Heart left ventricle (tissue), 16 donors: ENCODE data around the gene CDK6. TPM values are rescaled to one million over a fixed set of nuclear protein-coding genes. Genes with fewer than 3 reads are reported as not detected.

Source experiments
- ATAC-seq, 4 donors: fragments of 200-7000 bp; cut with Tn5 transposase; one replicate each; pipeline ENCODE4 v1.9.1; 2020 to 2022; ENCODE audit warnings: moderate library complexity in 4 of 4, mild to moderate bottlenecking in 3 of 4, moderate number of reproducible peaks in 1 of 4
- DNase-seq, 5 donors: peaks; one replicate each; pipeline ENCODE4 v3.0.0-alpha.2; 2020
- H3K27ac ChIP-seq, 12 donors: fragments of 200-600 bp; sonication (generic) in 4 of 12; one replicate each; pipeline versions ENCODE4 v1.5.0 to v1.8.0; 2016 to 2022; ENCODE audit warnings: mild to moderate bottlenecking in 2 of 12
- H3K27me3 ChIP-seq, 9 donors: fragments of 200-600 bp; sonication (generic) in 2 of 9; one replicate each; pipeline versions ENCODE4 v1.5.1 to v1.8.0; 2016 to 2022; ENCODE audit warnings: mild to moderate bottlenecking in 3 of 9
- H3K36me3 ChIP-seq, 9 donors: fragments of 200-600 bp; sonication (generic) in 2 of 9; one replicate each; pipeline versions ENCODE4 v1.5.0 to v1.8.0; 2018 to 2022; ENCODE audit warnings: mild to moderate bottlenecking in 2 of 9
- H3K4me1 ChIP-seq, 12 donors: fragments of 200-600 bp; sonication (generic) in 4 of 12; one replicate each; pipeline versions ENCODE4 v1.5.0 to v1.8.0; 2016 to 2022; ENCODE audit warnings: mild to moderate bottlenecking in 3 of 12
- H3K4me3 ChIP-seq, 12 donors: fragments of 200-600 bp; sonication (generic) in 4 of 12; one replicate each; pipeline versions ENCODE4 v1.5.0 to v1.8.0; 2017 to 2022; ENCODE audit warnings: mild to moderate bottlenecking in 9 of 12, moderate library complexity in 4 of 12
- H3K9me3 ChIP-seq, 12 donors: fragments of 200-600 bp; sonication (generic) in 4 of 12; one replicate each; pipeline versions ENCODE4 v1.5.0 to v1.8.0; 2016 to 2022; ENCODE audit warnings: mild to moderate bottlenecking in 1 of 12
- POLR2A ChIP-seq, 2 donors: fragments of 450-650 bp; IDR thresholded peaks; one replicate each; pipeline ENCODE4 v1.6.1; 2017; ENCODE audit warnings: antibody characterized with exemption in 2 of 2, mild to moderate bottlenecking in 2 of 2, moderate library complexity in 2 of 2
- WGBS, 4 donors: extraction: QIAGEN DNeasy Blood & Tissue Kit in 2 of 4; methylation state at CpG; one replicate each; pipeline versions ENCODE4 v1.1.5 to v1.1.7; 2013 to 2018; 5-methylcytosine and 5-hydroxymethylcytosine counted together
- intact Hi-C, 10 donors: fragments of 100-400 bp; cut with DNase I; formaldehyde crosslinking; loops; one replicate each; pipeline versions ENCODE4 v1.11.1 to v1.14.2; 2022
- polyA plus RNA-seq, 2 donors: library from polyadenylated mRNA; stranded (reverse); fragments of 200-250 nt; gene quantifications; one replicate each; pipeline ENCODE4 v1.2.3, GENCODE V29; 2013
- total RNA-seq, 9 donors: library from RNA; depleted of rRNA in 2 of 9; stranded (reverse); fragments of >200 nt in 2 of 9; fragmentation: NEBNext Ultra II Directional in 3 of 9; extraction: Animal tissue kit (Norgen Biotek cat#: 25700) in 3 of 9; gene quantifications; one replicate each; pipeline versions ENCODE4 v1.1.0 to v1.2.4, GENCODE V29; 2016 to 2023
- TF ChIP-seq, protein P1 (sequence below), 12 donors: fragments of 200-600 bp; sonication (generic) in 4 of 12; IDR thresholded peaks; one replicate each; pipeline versions ENCODE4 v1.5.0 to v1.8.0; 2018 to 2022; ENCODE audit warnings: antibody characterized with exemption in 12 of 12, mild to moderate bottlenecking in 5 of 12
- donor health status: ischemic (EF 13 %, LVEDD 7.1; RV severe dilation, severe dysfunction).
- donor health status: healthy with polysubstance abuse.
- donor health status: DM: no; HTN: yes; CAD: no.
- donor health status: DM: no; HTN: no; CAD: no.
- donor health status: ischemic (EF 25% LVEDD 6.9; RV normal size, moderate dysfunction).
- donor health status: ischemic (EF 25% LVEDD 5.7; RV mildly dilated, moderate dysfunction).
- donor health status: healthy.
- donor health status: DM: yes; HTN: yes; CAD: no.
- donor health status: ischemic (EF 35%, LVEDD 5.7; RV mildly dilated, moderate dysfunction).
- donor health status: nonischemic (EF 11% LVEDD 7.7; RV severe dilation, severe dysfunction).
- donor health status: DM: yes; HTN: yes; CAD: no.
- donor health status: PGD.
- donor health status: ischemic (EF 29% LVEDD 5.4; RV normal size, mild dysfunction).
- donor health status: nonischemic (EF 23%, LVEDD 6.1; RV moderate dilation, normal function).

The CDK6 gene
- total and polyA plus RNA-seq, 11 donors = 2.2 to 40.5 (median 18.7) TPM

- intact Hi-C loops = loop anchor here in 5 of 10 donors (5.0 to 10.0 kb wide), 4 partner anchors 54 to 206 kb away; partner anchors contain the start of gene CDK6 (in 1 of the 5)
- TF ChIP-seq POLR2A (IDR thresholded peaks at IDR 0.05) = no peak
- TF ChIP-seq, protein P1, sequence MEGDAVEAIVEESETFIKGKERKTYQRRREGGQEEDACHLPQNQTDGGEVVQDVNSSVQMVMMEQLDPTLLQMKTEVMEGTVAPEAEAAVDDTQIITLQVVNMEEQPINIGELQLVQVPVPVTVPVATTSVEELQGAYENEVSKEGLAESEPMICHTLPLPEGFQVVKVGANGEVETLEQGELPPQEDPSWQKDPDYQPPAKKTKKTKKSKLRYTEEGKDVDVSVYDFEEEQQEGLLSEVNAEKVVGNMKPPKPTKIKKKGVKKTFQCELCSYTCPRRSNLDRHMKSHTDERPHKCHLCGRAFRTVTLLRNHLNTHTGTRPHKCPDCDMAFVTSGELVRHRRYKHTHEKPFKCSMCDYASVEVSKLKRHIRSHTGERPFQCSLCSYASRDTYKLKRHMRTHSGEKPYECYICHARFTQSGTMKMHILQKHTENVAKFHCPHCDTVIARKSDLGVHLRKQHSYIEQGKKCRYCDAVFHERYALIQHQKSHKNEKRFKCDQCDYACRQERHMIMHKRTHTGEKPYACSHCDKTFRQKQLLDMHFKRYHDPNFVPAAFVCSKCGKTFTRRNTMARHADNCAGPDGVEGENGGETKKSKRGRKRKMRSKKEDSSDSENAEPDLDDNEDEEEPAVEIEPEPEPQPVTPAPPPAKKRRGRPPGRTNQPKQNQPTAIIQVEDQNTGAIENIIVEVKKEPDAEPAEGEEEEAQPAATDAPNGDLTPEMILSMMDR (IDR thresholded peaks at IDR 0.05) = no peak
- ATAC-seq = no peak
- WGBS, 4 donors = 80 to 91% (median 86%) methylated on average over 5 of the region's 5 CpGs
- Histone ChIP-seq H3K4me3 (no peak overlapping the region), H3K36me3 (peaks cover 0 to 5% (median 0%) of the 10 kb centered on the region in 9 donors), H3K27ac (no peak overlapping the region), H3K27me3 (no peaks in the 10 kb centered on the region), H3K4me1 (peaks cover 14 to 62% (median 43%) of the 10 kb centered on the region in 12 donors), H3K9me3 (peaks cover 0 to 4% (median 0%) of the 10 kb centered on the region in 12 donors)
- no peak for DNase-seq
These were observed 205.1 kb downstream of the CDK6 start for GRCh38 chr7:92631067-92631849.

GRCh38 chr7:92629779-92630178 lies 206.6 kb downstream of the CDK6 start:
- intact Hi-C loops = loop anchor here in 6 of 10 donors (5.0 to 10.0 kb wide), 6 partner anchors 55 to 355 kb away; partner anchors contain the start of gene CDK6 (in 1 of the 6)
- 96 to 99% (median 98%) methylated on average over 2 of the region's 2 CpGs for whole genome bisulfite sequencing, 4 donors
- TF ChIP-seq, protein P1 (IDR thresholded peaks at IDR 0.05) = no peak
- TF ChIP-seq POLR2A (IDR thresholded peaks at IDR 0.05) = no peak
- peaks cover 0 to 4% (median 0%) of the 10 kb centered on the region in 12 donors for H3K9me3 ChIP-seq
- H3K4me3 ChIP-seq = no peak overlapping the region
- H3K36me3 ChIP-seq = peaks cover 0 to 5% (median 0%) of the 10 kb centered on the region in 9 donors
- H3K27me3 ChIP-seq = no peaks in the 10 kb centered on the region
- no peak for DNase-seq
- peaks cover 7 to 58% (median 32%) of the 10 kb centered on the region in 12 donors for H3K4me1 ChIP-seq
- no peak for ATAC-seq
- no peak overlapping the region for H3K27ac ChIP-seq

DNA sequence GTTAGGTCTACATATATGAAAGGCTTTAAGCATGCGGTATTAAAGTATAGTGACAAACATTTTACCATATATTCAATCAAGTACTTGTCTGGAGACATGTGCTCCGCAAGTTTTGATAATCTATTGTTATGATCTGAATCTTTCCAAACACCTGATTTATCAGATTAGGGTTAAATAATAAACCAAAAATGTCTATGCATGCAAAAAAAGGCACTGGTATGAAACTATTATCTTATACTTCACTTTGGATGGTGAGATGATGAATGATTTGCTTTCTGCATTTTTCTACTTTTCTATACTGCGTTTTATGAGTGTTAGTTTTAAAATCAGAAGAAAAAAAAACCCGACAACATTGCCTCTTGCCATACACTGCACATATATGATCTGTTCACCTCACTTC lies 208.4 kb downstream of the CDK6 start:
- ATAC-seq = no peak
- Histone ChIP-seq H3K36me3 (peaks cover 0 to 5% (median 0%) of the 10 kb centered on the region in 9 donors), H3K27me3 (no peaks in the 10 kb centered on the region), H3K4me1 (peaks cover 0 to 40% (median 16%) of the 10 kb centered on the region in 12 donors), H3K27ac (no peak overlapping the region), H3K9me3 (peaks cover 0 to 8% (median 0%) of the 10 kb centered on the region in 12 donors), H3K4me3 (no peak overlapping the region)
- WGBS, 4 donors = 96 to 99% (median 97%) methylated on average over 4 of the region's 4 CpGs
- DNase-seq = no peak
- TF ChIP-seq, protein P1 (IDR thresholded peaks at IDR 0.05) = no peak
- no peak for TF ChIP-seq POLR2A (IDR thresholded peaks at IDR 0.05)
- intact Hi-C loops = loop anchor here in 3 of 10 donors (5.0 to 10.0 kb wide), 2 partner anchors 59 to 357 kb away; no protein-coding TSS in a partner anchor

- 70 to 87% (median 81%) methylated on average over 4 of the region's 4 CpGs for WGBS, 4 donors
These were observed 210.0 kb downstream of the CDK6 start for GRCh38 chr7:92626281-92626809.

More at GRCh38 chr7:92626281-92626809, 210.0 kb downstream of the CDK6 start:
- Histone ChIP-seq H3K4me3 (no peak overlapping the region), H3K9me3 (peaks cover 0 to 8% (median 0%) of the 10 kb centered on the region in 12 donors), H3K27me3 (no peaks in the 10 kb centered on the region), H3K4me1 (peaks cover 0 to 40% (median 5%) of the 10 kb centered on the region in 12 donors), H3K27ac (no peak overlapping the region), H3K36me3 (peaks cover 0 to 5% (median 0%) of the 10 kb centered on the region in 9 donors)
- TF ChIP-seq POLR2A (IDR thresholded peaks at IDR 0.05) = no peak
- TF ChIP-seq, protein P1 (IDR thresholded peaks at IDR 0.05) = no peak
- intact Hi-C loops = loop anchor here in 3 of 10 donors (5.0 to 10.0 kb wide), 2 partner anchors 61 to 358 kb away; no protein-coding TSS in a partner anchor
- DNase-seq (no peak), ATAC-seq (no peak)
